ENCODE data around the gene RPSA.
"Not testable (repeated sequence)": the region's sequence is repeated elsewhere in the genome, so short reads cannot be mapped to it uniquely, and the experiment has no call there.

The RPSA gene

GRCh38 chr3:39423436-39423970 lies 17.0 kb downstream of the RPSA start:
- no peak for DNase-seq

GRCh38 chr3:39426312-39426711 lies 19.8 kb downstream of the RPSA start:
- DNase-seq, result no peak

DNA sequence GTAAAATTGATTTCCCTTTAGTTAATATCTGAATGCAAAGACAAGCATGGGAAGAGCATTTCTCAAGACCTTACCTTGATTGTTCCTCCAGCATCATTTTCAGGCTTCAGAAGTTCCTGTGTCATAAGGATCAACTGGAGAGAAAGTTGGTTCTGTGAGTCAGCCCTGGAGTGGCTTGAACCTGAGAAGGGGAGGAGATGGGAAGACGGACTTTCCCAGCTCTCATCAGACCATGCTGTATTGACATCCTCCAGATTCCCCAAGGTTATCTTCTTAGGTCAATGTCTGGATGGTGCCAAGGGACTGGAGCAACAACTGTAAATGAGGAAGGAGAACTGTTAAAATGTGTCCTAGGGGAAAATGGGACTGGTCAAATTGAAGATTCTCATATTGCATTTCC lies 21.0 kb downstream of the RPSA start:
- no peak for DNase-seq

DNA sequence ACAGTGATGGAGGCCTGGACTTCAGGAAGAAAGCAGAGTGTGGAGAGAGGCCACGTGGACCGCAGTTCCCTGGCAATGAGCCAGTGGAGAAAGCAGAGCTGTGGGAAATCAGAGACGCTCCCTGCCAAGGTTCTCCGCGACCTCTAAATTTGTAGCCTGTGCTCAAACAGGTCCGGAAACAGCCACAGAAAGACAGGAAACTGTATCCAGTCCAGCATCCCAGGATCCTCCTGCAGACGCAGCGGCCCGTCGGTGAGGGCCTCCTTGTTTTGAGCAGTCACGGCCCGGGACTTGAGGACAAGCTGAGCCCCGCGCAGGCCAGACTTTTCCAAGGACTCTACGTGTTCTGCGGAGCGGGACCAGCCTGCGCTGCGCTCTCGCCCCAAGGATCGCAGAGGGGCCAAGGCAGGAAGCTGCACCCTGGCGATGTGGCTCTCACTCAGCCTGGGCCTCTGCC lies 22.3 kb downstream of the RPSA start:
- DNase-seq, result no peak

- no peak for DNase-seq
These were observed 22.9 kb downstream of the RPSA start for GRCh38 chr3:39429466-39429865.

DNA sequence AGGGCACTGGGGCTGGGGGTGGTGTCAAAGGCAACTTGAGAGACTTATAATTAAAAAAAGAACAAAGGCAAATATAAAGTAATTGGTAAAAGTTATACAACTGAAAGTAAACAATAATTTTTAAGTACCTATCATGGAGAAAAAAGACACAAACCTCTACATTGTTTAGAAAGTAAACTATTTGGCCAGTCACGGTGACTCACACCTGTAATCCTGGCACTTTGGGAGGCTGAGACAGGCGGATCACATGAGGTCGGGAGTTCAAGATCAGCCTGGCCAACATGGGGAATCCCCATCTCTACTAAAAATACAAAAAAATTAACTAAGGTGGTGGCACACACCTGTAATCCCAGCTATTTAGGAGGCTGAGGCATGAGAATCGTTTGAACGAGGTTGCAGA lies 25.8 kb downstream of the RPSA start:
- DNase-seq, result no peak

DNA sequence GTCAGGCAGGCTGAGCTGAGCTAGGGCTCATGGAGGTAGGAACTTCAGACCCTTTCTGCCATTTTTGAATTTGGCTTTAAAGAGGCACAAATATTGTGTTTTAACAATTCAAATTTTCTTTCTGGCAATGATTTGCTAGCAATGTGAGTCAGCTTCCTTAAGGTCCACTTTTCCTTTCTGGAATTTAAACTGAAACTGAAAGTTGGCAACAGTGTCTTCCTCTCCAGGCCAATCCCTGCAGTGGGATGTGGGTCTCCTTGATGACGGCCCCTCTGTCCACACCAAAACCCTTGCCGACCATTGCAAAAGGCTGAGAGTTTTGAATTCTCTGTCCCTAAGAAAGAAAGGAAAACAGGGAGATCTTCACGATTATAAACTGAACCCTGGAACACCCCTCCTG lies 27.1 kb downstream of the RPSA start:
- DNase-seq, result no peak

- no peak for DNase-seq
These were observed 28.1 kb downstream of the RPSA start for GRCh38 chr3:39434574-39434973.

GRCh38 chr3:39435006-39435748 lies 28.7 kb downstream of the RPSA start:
- no peak for DNase-seq

DNA sequence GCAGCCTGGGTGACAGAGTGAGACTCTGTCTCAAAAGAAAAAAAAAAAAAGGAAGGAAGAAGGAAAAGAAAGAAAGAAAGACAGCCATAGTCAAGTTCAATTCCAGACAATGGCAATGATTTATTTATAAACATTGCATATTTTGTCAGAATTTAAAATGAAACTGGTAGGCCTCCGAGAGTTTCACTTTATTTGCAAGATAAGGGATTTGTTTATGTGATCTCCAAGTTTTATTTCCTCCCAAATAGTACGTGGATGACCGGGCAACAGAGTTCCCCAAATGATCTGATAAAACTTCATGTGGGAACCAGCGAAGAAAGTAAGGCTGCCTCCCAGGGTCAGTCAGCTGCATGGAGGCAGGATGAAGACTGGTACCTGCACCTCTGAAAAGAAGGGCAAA lies 32.4 kb downstream of the RPSA start:
- DNase-seq, result no peak

- DNase-seq, result no peak
These were observed 33.8 kb downstream of the RPSA start for GRCh38 chr3:39440316-39440715.

DNA sequence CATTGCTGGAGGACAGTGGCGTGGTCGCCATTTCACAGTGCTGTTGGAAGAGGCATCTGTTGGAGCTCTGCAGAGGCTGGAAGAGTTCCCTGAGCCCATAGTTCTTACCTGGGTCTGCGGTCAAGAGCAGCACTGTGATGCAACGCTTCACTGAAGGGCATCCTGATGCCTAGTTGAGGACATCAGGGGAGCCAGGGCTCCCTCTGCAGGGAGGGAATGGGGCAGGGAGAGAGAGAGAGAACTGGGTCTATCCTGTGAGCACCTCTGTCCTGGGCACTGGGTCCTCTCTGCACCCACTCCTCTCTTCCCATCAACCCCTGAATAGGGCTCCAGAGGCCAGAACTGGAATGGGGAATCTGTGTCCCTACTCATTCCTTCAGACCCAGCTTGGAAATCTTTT lies 37.0 kb downstream of the RPSA start:
- no peak for DNase-seq

DNA sequence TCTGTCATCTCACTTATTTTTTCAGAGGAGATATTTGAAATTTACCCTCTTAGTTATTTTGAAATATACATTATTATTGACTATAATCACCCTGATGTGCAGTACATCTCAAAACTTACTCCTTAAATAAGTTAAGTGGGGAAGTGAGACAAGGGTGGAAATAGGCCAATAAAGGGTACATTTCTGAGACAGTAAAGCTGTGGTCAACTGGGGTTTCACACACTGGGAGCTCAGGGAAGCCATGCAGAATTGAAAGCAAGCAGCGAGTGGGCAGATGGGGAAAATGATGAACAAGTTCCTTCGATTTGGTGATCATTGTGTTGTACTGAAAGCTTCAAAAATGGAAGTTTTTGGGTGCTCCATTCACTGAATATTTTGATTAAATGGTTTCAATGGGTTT lies 39.4 kb downstream of the RPSA start:
- peak; percentile 33 to 50 (median 42) for DNase-seq

DNA sequence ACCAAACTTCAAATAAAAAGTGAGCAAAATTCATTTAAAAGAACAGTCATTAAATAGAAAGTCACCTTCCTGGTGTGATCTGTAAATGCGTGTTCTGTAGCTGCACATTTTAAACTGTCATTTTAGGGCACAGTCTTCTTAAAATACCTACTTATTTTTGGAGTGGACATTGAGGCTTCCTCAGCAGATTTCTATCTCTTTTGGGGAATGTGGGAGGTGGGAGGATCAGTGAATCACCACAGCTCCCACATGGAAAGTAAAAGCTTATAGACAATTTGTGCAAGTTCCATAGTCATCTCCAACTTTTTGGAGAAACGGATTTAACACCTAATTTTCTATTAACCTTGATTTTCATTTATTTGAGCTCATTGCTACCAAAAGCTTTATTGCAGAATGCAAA lies 39.9 kb downstream of the RPSA start:
- peak; percentile 10 to 30 (median 13) for DNase-seq

GRCh38 chr3:39447637-39448483 lies 41.3 kb downstream of the RPSA start:
- peak; percentile 89 to 94 (median 89) for DNase-seq

DNA sequence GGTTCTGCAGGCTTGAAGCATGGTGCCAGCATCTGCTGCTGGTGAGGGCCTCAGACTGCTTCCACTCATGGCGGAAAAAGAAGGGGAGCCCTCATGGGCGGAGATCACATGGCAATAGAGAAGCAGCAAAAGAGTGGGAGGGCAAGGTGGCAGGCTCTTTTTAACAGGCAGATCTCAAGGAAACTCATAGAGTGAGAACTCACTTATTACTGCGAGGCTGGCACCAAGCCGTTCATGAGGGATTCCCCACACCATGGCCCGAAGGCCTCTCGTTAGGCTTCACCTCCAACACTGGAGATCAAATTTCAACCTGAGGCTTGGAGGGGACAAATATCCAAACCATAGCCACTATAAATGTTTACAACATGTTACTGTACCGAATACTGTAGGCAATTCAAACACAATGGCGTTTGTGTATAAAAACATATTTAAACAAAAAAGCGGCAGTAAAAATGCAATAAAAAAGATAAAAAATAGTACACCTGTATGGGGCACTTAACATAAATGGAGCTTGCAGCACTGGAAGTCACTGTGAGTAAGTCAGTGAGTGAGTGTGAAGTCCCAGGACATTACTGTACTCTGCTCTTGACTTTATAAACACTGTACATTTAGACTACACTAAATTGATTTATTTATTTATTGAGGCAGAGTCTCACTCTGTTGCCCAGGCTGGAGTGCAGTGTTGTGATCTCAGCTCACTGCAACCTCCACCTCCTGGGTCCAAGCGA lies 42.1 kb downstream of the RPSA start:
- DNase-seq, result no peak

GRCh38 chr3:39449796-39450195 lies 43.3 kb downstream of the RPSA start:
- DNase-seq, result no peak

- no peak for DNase-seq
These were observed 46.6 kb downstream of the RPSA start for GRCh38 chr3:39453134-39453533.

DNA sequence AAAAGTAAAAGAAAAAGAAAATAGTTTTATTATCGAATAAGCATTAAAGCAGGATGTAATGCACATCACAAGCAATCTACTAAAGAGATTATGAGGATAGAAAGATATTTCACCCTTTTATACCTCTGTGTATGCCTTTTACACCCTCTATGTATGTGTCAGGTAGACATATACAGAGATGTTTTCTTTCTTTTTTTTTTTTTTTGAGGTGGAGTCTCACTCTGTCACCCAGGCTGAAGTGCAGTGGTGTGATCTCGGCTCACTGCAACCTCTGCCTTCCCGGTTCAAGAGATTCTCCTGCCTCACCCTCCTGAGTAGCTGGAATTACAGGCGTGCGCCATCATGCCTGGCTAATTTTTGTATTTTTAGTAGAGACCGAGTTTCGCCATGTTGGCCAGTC lies 47.4 kb downstream of the RPSA start:
- not testable (repeated sequence) for DNase-seq

DNA sequence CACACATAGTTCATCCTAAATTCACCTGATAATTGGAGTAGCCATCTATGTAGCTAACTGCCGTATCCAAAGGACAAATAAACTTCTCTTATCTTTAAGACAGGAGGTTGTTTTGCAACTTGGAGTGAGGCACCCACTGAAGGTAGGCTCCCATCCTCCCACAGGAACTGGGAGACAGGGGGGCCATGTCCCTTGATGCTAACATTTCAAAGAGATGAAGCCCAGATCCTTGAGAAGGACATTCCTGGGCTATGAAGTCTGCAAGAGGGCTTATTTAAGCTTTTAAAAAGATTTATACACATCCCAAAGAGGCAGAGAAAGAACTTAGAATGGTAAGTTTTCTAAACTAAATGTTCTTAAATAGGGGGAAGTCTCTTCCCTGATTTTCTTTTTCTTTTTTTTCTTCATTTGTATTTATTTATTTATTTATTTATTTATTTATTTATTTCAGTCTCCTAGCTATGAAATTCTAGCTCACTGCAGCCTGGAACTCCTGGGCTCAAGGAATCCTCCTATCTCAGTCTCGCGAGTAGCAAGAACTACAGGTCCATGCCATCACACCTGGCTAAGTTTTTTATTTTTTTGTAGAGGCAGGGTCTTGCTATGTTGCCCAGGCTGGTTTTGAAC lies 48.2 kb downstream of the RPSA start:
- DNase-seq, result no peak

GRCh38 chr3:39456159-39456558 lies 49.6 kb downstream of the RPSA start:
- DNase-seq, result no peak

DNA sequence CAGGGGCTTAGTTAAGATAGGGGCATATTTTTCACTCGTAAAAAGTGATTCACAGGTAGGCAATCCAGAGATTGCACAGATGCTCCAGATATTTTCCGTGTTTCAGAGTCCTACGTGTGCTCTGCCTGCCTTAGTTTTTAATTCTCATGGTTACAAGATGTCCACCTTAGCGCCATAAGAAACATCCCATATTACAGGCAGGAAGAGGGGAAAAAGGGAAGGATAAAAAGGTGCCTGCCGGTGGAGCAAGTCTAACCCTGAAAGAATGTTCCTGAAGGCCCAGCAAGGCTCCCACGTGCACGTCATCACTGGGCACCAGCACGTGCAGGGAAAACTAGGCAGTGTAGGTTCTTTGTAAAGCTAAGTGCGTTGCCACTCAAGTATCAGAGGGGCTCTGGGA lies 50.8 kb downstream of the RPSA start:
- DNase-seq, result no peak

DNA sequence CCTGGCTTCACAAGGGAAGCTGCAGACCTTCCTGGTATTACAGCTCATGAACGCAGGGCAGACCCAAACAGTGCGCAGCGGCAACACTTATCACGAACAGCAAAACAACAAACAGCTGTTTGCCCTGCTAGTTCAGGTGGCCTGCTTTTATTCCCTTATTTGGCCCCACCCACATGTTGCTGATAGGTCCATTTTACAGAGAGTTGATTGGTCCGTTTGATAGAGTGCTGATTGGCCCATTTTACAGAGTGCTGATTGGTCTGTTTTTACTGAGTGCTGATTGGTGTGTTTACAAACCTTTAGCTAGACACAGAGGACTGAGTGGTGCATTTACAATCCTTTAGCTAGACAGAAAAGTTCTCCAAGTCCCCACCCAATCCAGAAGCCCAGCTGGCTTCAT lies 52.1 kb downstream of the RPSA start:
- DNase-seq, result not testable (repeated sequence)
